B cell (primary cell): Measurements from ENCODE around the gene SEC14L5.

ENCODE experiments used
- EZH2 ChIP-seq: IDR thresholded peaks from 2 replicates; pipeline ENCODE4 v1.6.1; 2012; ENCODE audit warnings: borderline replicate concordance, low read depth, mild to moderate bottlenecking, moderate library complexity, low read length; ENCODE audit not compliant: insufficient read depth, poor library complexity, severe bottlenecking
- TF ChIP-seq, protein P1 (sequence below): fragments of 200-600 bp; IDR thresholded peaks from one replicate; pipeline ENCODE4 v1.8.0; 2022; ENCODE audit warnings: antibody characterized with exemption, mild to moderate bottlenecking

DNA sequence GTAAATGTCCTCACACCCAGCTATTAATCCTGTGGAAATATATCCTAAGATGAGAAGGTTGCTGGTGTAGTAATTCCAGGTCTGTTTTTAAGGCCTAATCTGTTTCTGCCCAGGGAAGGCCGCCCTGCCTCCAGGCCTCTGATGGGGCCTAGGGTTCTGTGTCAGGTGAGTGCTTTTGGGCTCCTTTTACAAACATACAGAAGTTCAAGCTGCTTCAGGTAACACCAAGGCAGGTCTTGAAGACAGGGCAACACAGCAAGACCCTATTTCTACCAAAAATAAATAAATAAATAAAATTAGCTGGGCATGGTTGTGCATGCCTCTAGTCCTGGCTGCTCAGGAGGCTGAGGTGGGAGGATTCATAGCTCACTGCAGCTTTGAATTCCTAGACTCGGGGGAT, 30.5 kb upstream of the SEC14L5 start:
- TF ChIP-seq, protein P1, sequence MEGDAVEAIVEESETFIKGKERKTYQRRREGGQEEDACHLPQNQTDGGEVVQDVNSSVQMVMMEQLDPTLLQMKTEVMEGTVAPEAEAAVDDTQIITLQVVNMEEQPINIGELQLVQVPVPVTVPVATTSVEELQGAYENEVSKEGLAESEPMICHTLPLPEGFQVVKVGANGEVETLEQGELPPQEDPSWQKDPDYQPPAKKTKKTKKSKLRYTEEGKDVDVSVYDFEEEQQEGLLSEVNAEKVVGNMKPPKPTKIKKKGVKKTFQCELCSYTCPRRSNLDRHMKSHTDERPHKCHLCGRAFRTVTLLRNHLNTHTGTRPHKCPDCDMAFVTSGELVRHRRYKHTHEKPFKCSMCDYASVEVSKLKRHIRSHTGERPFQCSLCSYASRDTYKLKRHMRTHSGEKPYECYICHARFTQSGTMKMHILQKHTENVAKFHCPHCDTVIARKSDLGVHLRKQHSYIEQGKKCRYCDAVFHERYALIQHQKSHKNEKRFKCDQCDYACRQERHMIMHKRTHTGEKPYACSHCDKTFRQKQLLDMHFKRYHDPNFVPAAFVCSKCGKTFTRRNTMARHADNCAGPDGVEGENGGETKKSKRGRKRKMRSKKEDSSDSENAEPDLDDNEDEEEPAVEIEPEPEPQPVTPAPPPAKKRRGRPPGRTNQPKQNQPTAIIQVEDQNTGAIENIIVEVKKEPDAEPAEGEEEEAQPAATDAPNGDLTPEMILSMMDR, result no peak
- no peak for TF ChIP-seq EZH2
